ENCODE results near the gene JAKMIP2. TPM values are rescaled to one million over a fixed set of nuclear protein-coding genes. Genes with fewer than 3 reads are reported as not detected.
A peak's percentile ranks its signal among the peaks of the same experiment; 100 is the strongest.
"Not testable (repeated sequence)": the region's sequence is repeated elsewhere in the genome, so short reads cannot be mapped to it uniquely, and the experiment has no call there.

The JAKMIP2 gene
- total RNA-seq, 1 experiment from 2014 or later, result 10.9 TPM

DNA sequence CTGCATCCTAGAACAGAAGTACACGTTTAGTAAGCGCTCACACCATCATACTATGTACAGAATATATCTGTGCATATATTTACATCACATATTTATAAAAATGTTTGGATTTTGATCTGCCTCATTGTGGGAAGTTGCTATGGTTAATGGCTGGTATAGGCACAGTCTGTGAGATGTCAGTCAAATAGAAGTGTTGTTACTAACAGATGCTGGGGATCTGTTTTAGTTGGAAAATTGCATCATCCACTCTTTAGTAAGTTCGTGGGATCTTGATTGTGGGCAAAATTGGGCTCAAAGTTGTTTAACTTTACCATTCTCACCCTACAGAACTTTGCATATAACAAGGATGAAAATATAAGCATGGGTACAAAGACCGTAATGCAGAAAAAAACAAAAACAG, 196.3 kb downstream of the JAKMIP2 start (continued):
- TF ChIP-seq, protein P1, sequence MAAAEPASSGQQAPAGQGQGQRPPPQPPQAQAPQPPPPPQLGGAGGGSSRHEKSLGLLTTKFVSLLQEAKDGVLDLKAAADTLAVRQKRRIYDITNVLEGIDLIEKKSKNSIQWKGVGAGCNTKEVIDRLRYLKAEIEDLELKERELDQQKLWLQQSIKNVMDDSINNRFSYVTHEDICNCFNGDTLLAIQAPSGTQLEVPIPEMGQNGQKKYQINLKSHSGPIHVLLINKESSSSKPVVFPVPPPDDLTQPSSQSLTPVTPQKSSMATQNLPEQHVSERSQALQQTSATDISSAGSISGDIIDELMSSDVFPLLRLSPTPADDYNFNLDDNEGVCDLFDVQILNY (CRISPR knock-in tag; IDR thresholded peaks at IDR 0.05), result no peak
- TF ChIP-seq EMX1 (CRISPR knock-in tag; IDR thresholded peaks at IDR 0.05) (no peak), GTF2I (CRISPR knock-in tag; conservative IDR thresholded peaks at IDR 0.05) (no peak)

DNA sequence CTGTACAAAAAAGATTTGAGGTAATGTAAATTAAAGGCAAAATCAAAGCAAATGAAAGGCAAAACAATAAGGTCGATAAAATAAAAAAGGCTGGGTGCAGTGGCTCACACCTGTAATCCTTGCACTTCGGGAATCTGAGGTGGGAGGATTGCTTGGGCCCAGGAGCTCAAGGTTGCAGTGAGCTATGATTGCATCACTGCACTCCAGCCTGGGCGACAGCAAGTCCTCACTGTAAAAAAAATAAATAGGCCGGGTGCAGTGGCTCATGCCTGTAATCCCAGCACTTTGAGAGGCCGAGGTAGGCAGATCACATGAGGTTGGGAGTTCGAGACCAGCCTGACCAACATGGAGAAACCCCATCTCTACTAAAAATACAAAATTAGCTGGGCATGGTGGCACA, 200.3 kb downstream of the JAKMIP2 start:
- Mint-ChIP-seq H3K36me3 (peaks cover 54% of the 10 kb centered on the region), H3K9me3 (peaks cover 29% of the 10 kb centered on the region), H3K4me1 (peaks cover 47% of the 10 kb centered on the region)
- H3K27ac Mint-ChIP-seq; POLR2A ChIA-PET; ATAC-seq; DNase-seq (ENCODE audit: low spot score); H3K27me3 Mint-ChIP-seq (ENCODE audit: low read depth); H3K4me3 Mint-ChIP-seq: not testable (repeated sequence)
- CTCF ChIA-PET, result interaction anchor here (1.1 kb wide), 1 partner anchor 14 kb away, joined by 3 read pairs; no protein-coding TSS in a partner anchor

DNA sequence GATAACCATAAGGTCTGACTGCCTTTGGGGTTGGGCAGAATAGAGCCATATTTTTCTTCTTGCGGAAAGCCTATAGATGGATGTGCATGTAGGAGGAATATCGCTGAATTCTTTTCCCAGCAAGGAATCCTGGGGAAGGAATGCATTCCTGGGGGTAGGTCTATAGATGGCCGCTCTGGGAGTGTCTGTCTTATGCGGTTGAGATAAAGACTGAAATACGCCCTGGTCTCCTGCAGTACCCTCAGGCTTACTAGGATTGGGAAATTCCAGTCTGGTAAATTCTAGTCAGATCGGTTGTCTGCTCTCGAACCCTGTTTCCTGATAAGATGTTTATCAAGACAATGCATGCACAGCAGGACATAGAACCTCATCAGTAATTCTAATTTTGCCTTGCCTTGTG, 202.1 kb downstream of the JAKMIP2 start:
- Mint-ChIP-seq H3K9me3 (peaks cover 29% of the 10 kb centered on the region), H3K4me1 (peaks cover 46% of the 10 kb centered on the region), H3K36me3 (peaks cover 49% of the 10 kb centered on the region)
- H3K4me3 Mint-ChIP-seq; DNase-seq (ENCODE audit: low spot score); POLR2A ChIA-PET; H3K27me3 Mint-ChIP-seq (ENCODE audit: low read depth); H3K27ac Mint-ChIP-seq; ATAC-seq: not testable (repeated sequence)
- CTCF ChIA-PET, result interaction anchor here (0.7 kb wide), 2 partner anchors 126 to 243 kb away, joined by 3 read pairs; no protein-coding TSS in a partner anchor

DNA sequence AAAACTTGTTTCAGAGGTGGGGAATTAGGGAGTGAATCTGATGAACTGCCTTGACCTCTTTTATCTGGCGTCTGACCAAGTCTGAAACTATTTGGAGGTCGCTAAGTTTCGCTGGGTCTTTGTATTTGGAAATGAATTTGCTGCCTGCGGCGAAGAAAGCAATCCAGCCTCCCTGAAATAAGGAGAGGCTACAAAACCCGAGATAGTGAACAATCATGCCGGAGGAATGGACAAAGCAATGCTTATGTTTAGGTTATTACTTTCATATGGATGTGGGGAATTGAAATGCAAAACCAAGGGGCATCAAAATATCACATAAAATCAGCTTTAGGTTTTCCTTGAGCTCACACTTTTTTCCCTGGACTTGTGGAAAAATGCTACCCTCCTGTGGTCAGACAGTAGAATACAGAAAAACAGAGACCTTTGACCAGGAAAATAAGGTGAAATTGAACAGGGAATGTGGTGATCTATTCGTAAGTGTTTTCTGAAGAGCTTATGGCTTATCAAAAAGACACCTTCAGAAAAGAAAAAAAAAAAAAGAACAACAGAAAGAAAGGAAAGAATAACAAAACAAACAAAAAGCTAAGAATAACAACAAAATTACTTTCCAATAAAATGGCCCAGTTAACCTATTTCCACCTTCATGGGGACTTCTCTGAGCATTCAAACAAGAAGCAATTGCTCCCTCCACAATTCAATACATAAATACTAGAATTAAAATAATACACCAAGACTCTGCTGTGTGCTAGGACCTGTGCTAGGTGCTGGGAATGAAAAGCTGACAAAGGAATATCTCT, 204.1 kb downstream of the JAKMIP2 start:
- H3K4me1 Mint-ChIP-seq, result peaks cover 55% of the 10 kb centered on the region
- ATAC-seq (peak; percentile 37), DNase-seq (ENCODE audit: low spot score) (no peak)
- POLR2A ChIA-PET, result interaction anchor here (0.7 to 1.1 kb wide), 4 partner anchors 19 to 166 kb away, joined by 3 to 5 read pairs (median 3); no protein-coding TSS in a partner anchor
- CTCF ChIA-PET, result interaction anchor here (0.6 to 7.2 kb wide), 51 partner anchors 8 to 389 kb away, joined by 3 to 121 read pairs (median 4); partner anchors contain the start of genes DPYSL3 and STK32A
- no peaks in the 10 kb centered on the region for H3K27me3 Mint-ChIP-seq (ENCODE audit: low read depth)
- peak overlapping the region; percentile 53 for H3K4me3 Mint-ChIP-seq
- H3K36me3 Mint-ChIP-seq, result peaks cover 32% of the 10 kb centered on the region
- H3K9me3 Mint-ChIP-seq, result peaks cover 22% of the 10 kb centered on the region
- peak overlapping the region; percentile 93 for H3K27ac Mint-ChIP-seq
- TF ChIP-seq NR2C2 (CRISPR knock-in tag; IDR thresholded peaks at IDR 0.05), result no peak
- TF ChIP-seq, protein P2, sequence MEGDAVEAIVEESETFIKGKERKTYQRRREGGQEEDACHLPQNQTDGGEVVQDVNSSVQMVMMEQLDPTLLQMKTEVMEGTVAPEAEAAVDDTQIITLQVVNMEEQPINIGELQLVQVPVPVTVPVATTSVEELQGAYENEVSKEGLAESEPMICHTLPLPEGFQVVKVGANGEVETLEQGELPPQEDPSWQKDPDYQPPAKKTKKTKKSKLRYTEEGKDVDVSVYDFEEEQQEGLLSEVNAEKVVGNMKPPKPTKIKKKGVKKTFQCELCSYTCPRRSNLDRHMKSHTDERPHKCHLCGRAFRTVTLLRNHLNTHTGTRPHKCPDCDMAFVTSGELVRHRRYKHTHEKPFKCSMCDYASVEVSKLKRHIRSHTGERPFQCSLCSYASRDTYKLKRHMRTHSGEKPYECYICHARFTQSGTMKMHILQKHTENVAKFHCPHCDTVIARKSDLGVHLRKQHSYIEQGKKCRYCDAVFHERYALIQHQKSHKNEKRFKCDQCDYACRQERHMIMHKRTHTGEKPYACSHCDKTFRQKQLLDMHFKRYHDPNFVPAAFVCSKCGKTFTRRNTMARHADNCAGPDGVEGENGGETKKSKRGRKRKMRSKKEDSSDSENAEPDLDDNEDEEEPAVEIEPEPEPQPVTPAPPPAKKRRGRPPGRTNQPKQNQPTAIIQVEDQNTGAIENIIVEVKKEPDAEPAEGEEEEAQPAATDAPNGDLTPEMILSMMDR (IDR thresholded peaks at IDR 0.05), result peak; percentile 50

GRCh38 chr5:147576646-147577535, 205.6 kb downstream of the JAKMIP2 start:
- ATAC-seq (peak; percentile 64), DNase-seq (ENCODE audit: low spot score) (peak; percentile 80)
- TF ChIP-seq, protein P2 (IDR thresholded peaks at IDR 0.05), result peak; percentile 88
- 0 out of 2 replicates have a peak, but pooled peaks have one; percentile 18 for TF ChIP-seq ZNF121 (CRISPR knock-in tag; IDR thresholded peaks at IDR 0.05)
- no peak for TF ChIP-seq ZNF219 (CRISPR knock-in tag; IDR thresholded peaks at IDR 0.05; ENCODE audit: borderline replicate concordance)
- no peak for TF ChIP-seq SP1 (CRISPR knock-in tag; conservative IDR thresholded peaks at IDR 0.05)
- no peak for TF ChIP-seq HMGXB4 (CRISPR knock-in tag; IDR thresholded peaks at IDR 0.05)
- no peak for TF ChIP-seq ATF2 (CRISPR knock-in tag; IDR thresholded peaks at IDR 0.05; ENCODE audit: borderline replicate concordance, low read depth)
- H3K27ac Mint-ChIP-seq, result no peak overlapping the region
- CTCF ChIA-PET, result interaction anchor here (0.6 to 7.2 kb wide), 31 partner anchors 9 to 360 kb away, joined by 3 to 121 read pairs (median 6); partner anchors contain the start of genes DPYSL3 and STK32A
- no peaks in the 10 kb centered on the region for H3K27me3 Mint-ChIP-seq (ENCODE audit: low read depth)
- H3K9me3 Mint-ChIP-seq, result peaks cover 21% of the 10 kb centered on the region
- POLR2A ChIA-PET, result interaction anchor here (0.7 to 1.8 kb wide), 4 partner anchors 68 to 388 kb away, joined by 3 to 13 read pairs (median 4); no protein-coding TSS in a partner anchor
- peaks cover 28% of the 10 kb centered on the region for H3K36me3 Mint-ChIP-seq
- peaks cover 67% of the 10 kb centered on the region for H3K4me1 Mint-ChIP-seq
- no peak overlapping the region for H3K4me3 Mint-ChIP-seq
